HepG2 (cell line): ENCODE results near the gene STBD1. TPM values are rescaled to one million over a fixed set of nuclear protein-coding genes. Genes with fewer than 3 reads are reported as not detected.

Source experiments
- AHR ChIP-seq: IDR thresholded peaks from 2 replicates; pipeline ENCODE4 v1.6.1; 2018; ENCODE audit warnings: missing genetic modification reagents, missing compliant biosample characterization
- HNRNPH1 ChIP-seq: fragments of 200-400 bp; formaldehyde crosslinking; optimal IDR thresholded peaks from 2 replicates; pipeline ENCODE3; 2017; ENCODE audit warnings: mild to moderate bottlenecking, low read depth, low read length
- ISL2 ChIP-seq: sonication (generic); formaldehyde crosslinking; IDR thresholded peaks from 2 replicates; pipeline ENCODE4 v1.5.0; 2020; ENCODE audit warnings: missing genetic modification reagents
- KLF12 ChIP-seq: sonication (generic); formaldehyde crosslinking; IDR thresholded peaks from 2 replicates; pipeline ENCODE4 v1.4.0; 2020; ENCODE audit warnings: missing genetic modification reagents, borderline replicate concordance
- SOX6 ChIP-seq, 2 experiments: fragments of 450-650 bp in 1 of 2; sonication (generic) in 1 of 2; formaldehyde crosslinking in 1 of 2; IDR thresholded peaks; 2 replicates each; pipeline versions ENCODE4 v1.4.0 to v1.6.1; 2017 to 2020; ENCODE audit warnings: antibody characterized with exemption in 1 of 2, mild to moderate bottlenecking in 1 of 2, missing genetic modification reagents in 1 of 2
- SRSF1 ChIP-seq: fragments of 200-400 bp; formaldehyde crosslinking; optimal IDR thresholded peaks from 2 replicates; pipeline ENCODE3; 2017; ENCODE audit warnings: mild to moderate bottlenecking, low read depth, low read length, moderate library complexity
- ZBTB7A ChIP-seq: sonication (generic); formaldehyde crosslinking; IDR thresholded peaks from 2 replicates; pipeline ENCODE4 v1.8.0; 2022; ENCODE audit warnings: mild to moderate bottlenecking, missing genetic modification reagents
- ZFP37 ChIP-seq: sonication (generic); formaldehyde crosslinking; IDR thresholded peaks from 2 replicates; pipeline ENCODE4 v1.4.0; 2020; ENCODE audit warnings: missing genetic modification reagents, borderline replicate concordance
- ZNF367 ChIP-seq: sonication (generic); formaldehyde crosslinking; IDR thresholded peaks from 2 replicates; pipeline ENCODE4 v1.4.0; 2020; ENCODE audit warnings: missing genetic modification reagents, borderline replicate concordance
- ZNF441 ChIP-seq: sonication (generic); formaldehyde crosslinking; IDR thresholded peaks from 2 replicates; pipeline ENCODE4 v1.7.0; 2021; ENCODE audit warnings: missing genetic modification reagents, borderline replicate concordance
- ZNF567 ChIP-seq: sonication (generic); formaldehyde crosslinking; IDR thresholded peaks from 2 replicates; pipeline ENCODE4 v1.8.1; 2023; ENCODE audit warnings: mild to moderate bottlenecking, missing genetic modification reagents, borderline replicate concordance
- ZNF891 ChIP-seq: sonication (generic); formaldehyde crosslinking; IDR thresholded peaks from 2 replicates; pipeline ENCODE4 v1.5.0; 2020; ENCODE audit warnings: mild to moderate bottlenecking, missing genetic modification reagents
- ZSCAN21 ChIP-seq: sonication (generic); formaldehyde crosslinking; IDR thresholded peaks from 2 replicates; pipeline ENCODE4 v1.8.0; 2022; ENCODE audit warnings: mild to moderate bottlenecking, missing genetic modification reagents, moderate library complexity, borderline replicate concordance
- polyA plus RNA-seq, 8 experiments: library from polyadenylated mRNA; depleted of rRNA in 3 of 8; stranded (reverse) in 7 of 8; unstranded in 1 of 8; fragments of >200 nt; fragmentation: Illumina TruSeq in 4 of 8; extraction: Trizol in 4 of 8; gene quantifications; 2 replicates each; pipeline versions ENCODE4 v1.2.1 to v1.2.3, GENCODE V29; 2011 to 2016; ENCODE audit warnings: low read depth in 4 of 8, missing spikeins in 1 of 8, mixed read lengths in 1 of 8; ENCODE audit not compliant: insufficient read depth in 1 of 8
- total RNA-seq, 5 experiments: library from RNA; depleted of rRNA; stranded (reverse); fragments of >200 nt; fragmentation: Illumina TruSeq; extraction: Trizol; gene quantifications; 2 replicates each; pipeline ENCODE4 v1.2.3, GENCODE V29; 2016; ENCODE audit warnings: low read depth in 1 of 5
- TF ChIP-seq, protein P1 (sequence below): IDR thresholded peaks from 2 replicates; pipeline ENCODE4 v1.6.1; 2012; ENCODE audit warnings: low read depth, low read length, improper control_type of control experiment
- TF ChIP-seq, protein P2 (sequence below): conservative IDR thresholded peaks from 2 replicates; pipeline ENCODE4 v1.6.1; 2018; ENCODE audit warnings: missing genetic modification reagents
- TF ChIP-seq, protein P3 (sequence below): sonication (generic); formaldehyde crosslinking; IDR thresholded peaks from 2 replicates; pipeline ENCODE4 v1.5.0; 2020; ENCODE audit warnings: missing genetic modification reagents, mild to moderate bottlenecking, borderline replicate concordance
- TF ChIP-seq, protein P4 (sequence below): sonication (generic); formaldehyde crosslinking; IDR thresholded peaks from 2 replicates; pipeline ENCODE4 v1.4.0; 2020; ENCODE audit warnings: missing genetic modification reagents
- TF ChIP-seq, protein P5 (sequence below): sonication (generic); formaldehyde crosslinking; IDR thresholded peaks from 2 replicates; pipeline ENCODE4 v1.5.1; 2020; ENCODE audit warnings: missing genetic modification reagents, mild to moderate bottlenecking, borderline replicate concordance

The STBD1 gene
- total and polyA plus RNA-seq, 2 of the 13 experiments (the other 11 are each of a cell fraction or from before 2014, with no cell fraction given): 2.8 to 4.3 TPM

DNA sequence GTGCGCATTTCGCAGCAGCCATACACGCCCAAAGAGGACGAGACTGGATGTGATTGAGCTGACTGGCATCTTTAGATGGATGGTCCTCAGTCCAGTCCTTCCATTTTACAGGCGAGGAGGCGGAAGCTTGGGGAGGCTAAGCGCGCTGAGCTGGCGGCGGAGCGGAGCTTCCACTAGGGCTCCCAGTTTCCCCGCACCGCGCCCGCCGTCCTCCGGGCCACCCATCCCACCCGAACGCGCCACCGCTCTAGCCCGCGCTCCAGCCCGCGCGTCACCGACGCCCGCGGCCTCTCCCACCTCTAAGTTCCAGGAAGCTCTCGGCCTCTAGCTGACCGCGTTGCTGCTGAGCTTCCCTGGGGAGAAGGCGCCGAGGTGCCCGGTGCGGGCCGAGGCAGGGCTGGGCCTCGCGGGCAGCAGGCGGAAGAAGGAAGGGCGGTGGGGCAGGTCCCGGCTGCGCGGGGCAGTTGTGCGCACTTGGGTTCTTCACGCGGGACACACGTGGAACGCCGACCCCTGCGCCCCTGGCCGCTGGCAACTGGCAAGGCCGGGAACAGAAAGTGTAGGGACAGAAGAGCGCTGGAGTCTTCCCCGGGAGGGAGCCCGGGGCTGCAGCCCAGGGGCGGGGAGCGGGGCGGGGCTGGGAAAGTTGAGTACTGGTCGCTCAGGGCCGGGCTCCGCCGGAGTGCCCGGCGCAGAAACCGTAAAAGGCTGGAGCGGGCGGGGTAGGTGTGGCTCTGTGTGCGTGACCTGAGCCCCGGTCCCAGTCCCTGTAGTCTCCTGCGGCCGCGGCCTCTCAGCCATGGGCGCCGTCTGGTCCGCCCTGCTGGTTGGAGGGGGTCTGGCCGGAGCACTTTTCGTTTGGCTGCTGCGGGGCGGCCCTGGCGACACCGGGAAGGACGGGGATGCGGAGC is at the start of gene STBD1 (continued):
- TF ChIP-seq SOX6 (IDR thresholded peaks at IDR 0.05) (no peak), SOX6 (CRISPR knock-in tag; IDR thresholded peaks at IDR 0.05) (peak; percentile 42), AHR (CRISPR knock-in tag) (peak; percentile 71; the same call in 1 of the 2 replicates), ZFP37 (CRISPR knock-in tag) (no peak), ZNF367 (CRISPR knock-in tag) (0 out of 2 replicates have a peak, but pooled peaks have one; percentile 80), KLF12 (0 out of 2 replicates have a peak, but pooled peaks have one; percentile 7), ZBTB7A (CRISPR knock-in tag) (peak; percentile 75; the same call in 1 of the 2 replicates), HNRNPH1 (no peak), ZSCAN21 (CRISPR knock-in tag) (peak; percentile 93), ZNF441 (CRISPR knock-in tag) (no peak), SRSF1 (no peak), ZNF567 (peak; percentile 84; the same call in 1 of the 2 replicates), ISL2 (peak; percentile 72; the same call in 1 of the 2 replicates), ZNF891 (CRISPR knock-in tag) (peak; percentile 78)
- TF ChIP-seq, protein P1, sequence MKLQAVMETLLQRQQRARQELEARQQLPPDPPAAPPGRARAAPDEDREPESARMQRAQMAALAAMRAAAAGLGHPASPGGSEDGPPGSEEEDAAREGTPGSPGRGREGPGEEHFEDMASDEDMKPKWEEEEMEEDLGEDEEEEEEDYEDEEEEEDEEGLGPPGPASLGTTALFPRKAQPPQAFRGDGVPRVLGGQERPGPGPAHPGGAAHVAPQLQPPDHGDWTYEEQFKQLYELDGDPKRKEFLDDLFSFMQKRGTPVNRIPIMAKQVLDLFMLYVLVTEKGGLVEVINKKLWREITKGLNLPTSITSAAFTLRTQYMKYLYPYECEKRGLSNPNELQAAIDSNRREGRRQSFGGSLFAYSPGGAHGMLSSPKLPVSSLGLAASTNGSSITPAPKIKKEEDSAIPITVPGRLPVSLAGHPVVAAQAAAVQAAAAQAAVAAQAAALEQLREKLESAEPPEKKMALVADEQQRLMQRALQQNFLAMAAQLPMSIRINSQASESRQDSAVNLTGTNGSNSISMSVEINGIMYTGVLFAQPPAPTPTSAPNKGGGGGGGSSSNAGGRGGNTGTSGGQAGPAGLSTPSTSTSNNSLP: no peak
- TF ChIP-seq, protein P2, sequence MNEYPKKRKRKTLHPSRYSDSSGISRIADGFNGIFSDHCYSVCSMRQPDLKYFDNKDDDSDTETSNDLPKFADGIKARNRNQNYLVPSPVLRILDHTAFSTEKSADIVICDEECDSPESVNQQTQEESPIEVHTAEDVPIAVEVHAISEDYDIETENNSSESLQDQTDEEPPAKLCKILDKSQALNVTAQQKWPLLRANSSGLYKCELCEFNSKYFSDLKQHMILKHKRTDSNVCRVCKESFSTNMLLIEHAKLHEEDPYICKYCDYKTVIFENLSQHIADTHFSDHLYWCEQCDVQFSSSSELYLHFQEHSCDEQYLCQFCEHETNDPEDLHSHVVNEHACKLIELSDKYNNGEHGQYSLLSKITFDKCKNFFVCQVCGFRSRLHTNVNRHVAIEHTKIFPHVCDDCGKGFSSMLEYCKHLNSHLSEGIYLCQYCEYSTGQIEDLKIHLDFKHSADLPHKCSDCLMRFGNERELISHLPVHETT (CRISPR knock-in tag): 0 out of 2 replicates have a peak, but pooled peaks have one; percentile 23
- TF ChIP-seq, protein P3, sequence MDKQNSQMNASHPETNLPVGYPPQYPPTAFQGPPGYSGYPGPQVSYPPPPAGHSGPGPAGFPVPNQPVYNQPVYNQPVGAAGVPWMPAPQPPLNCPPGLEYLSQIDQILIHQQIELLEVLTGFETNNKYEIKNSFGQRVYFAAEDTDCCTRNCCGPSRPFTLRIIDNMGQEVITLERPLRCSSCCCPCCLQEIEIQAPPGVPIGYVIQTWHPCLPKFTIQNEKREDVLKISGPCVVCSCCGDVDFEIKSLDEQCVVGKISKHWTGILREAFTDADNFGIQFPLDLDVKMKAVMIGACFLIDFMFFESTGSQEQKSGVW (CRISPR knock-in tag): no peak
- TF ChIP-seq, protein P4, sequence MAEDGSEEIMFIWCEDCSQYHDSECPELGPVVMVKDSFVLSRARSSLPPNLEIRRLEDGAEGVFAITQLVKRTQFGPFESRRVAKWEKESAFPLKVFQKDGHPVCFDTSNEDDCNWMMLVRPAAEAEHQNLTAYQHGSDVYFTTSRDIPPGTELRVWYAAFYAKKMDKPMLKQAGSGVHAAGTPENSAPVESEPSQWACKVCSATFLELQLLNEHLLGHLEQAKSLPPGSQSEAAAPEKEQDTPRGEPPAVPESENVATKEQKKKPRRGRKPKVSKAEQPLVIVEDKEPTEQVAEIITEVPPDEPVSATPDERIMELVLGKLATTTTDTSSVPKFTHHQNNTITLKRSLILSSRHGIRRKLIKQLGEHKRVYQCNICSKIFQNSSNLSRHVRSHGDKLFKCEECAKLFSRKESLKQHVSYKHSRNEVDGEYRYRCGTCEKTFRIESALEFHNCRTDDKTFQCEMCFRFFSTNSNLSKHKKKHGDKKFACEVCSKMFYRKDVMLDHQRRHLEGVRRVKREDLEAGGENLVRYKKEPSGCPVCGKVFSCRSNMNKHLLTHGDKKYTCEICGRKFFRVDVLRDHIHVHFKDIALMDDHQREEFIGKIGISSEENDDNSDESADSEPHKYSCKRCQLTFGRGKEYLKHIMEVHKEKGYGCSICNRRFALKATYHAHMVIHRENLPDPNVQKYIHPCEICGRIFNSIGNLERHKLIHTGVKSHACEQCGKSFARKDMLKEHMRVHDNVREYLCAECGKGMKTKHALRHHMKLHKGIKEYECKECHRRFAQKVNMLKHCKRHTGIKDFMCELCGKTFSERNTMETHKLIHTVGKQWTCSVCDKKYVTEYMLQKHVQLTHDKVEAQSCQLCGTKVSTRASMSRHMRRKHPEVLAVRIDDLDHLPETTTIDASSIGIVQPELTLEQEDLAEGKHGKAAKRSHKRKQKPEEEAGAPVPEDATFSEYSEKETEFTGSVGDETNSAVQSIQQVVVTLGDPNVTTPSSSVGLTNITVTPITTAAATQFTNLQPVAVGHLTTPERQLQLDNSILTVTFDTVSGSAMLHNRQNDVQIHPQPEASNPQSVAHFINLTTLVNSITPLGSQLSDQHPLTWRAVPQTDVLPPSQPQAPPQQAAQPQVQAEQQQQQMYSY: 0 out of 2 replicates have a peak, but pooled peaks have one; percentile 24
- TF ChIP-seq, protein P5, sequence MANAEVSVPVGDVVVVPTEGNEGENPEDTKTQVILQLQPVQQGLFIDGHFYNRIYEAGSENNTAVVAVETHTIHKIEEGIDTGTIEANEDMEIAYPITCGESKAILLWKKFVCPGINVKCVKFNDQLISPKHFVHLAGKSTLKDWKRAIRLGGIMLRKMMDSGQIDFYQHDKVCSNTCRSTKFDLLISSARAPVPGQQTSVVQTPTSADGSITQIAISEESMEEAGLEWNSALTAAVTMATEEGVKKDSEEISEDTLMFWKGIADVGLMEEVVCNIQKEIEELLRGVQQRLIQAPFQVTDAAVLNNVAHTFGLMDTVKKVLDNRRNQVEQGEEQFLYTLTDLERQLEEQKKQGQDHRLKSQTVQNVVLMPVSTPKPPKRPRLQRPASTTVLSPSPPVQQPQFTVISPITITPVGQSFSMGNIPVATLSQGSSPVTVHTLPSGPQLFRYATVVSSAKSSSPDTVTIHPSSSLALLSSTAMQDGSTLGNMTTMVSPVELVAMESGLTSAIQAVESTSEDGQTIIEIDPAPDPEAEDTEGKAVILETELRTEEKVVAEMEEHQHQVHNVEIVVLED (CRISPR knock-in tag): peak; percentile 30; the same call in 1 of the 2 replicates
